Measurements from ENCODE around the gene KSR2. TPM values are rescaled to one million over a fixed set of nuclear protein-coding genes. Genes with fewer than 3 reads are reported as not detected.
"Not testable (repeated sequence)": the region's sequence is repeated elsewhere in the genome, so short reads cannot be mapped to it uniquely, and the experiment has no call there.

Gene KSR2
- total RNA-seq, 1 experiment from 2014 or later = 0.14 TPM

- in situ Hi-C loops (cut with HindIII; ENCODE audit: low pct_unique_long_range_greater_than_20kb, low sequenced_read_pairs) = no loop called here
- no peak for DNase-seq (ENCODE audit: low read depth)
Measured at GRCh38 chr12:117649796-117650195, 319.0 kb downstream of the KSR2 start.

GRCh38 chr12:117646520-117646919 is 322.3 kb downstream of the KSR2 start:
- DNase-seq (ENCODE audit: low read depth) = no peak
- in situ Hi-C loops (cut with HindIII; ENCODE audit: low pct_unique_long_range_greater_than_20kb, low sequenced_read_pairs) = no loop called here

- DNase-seq (ENCODE audit: low read depth) = no peak
- in situ Hi-C loops (cut with HindIII; ENCODE audit: low pct_unique_long_range_greater_than_20kb, low sequenced_read_pairs) = no loop called here
Measured at GRCh38 chr12:117645473-117645872, 323.3 kb downstream of the KSR2 start.

- in situ Hi-C loops (cut with HindIII; ENCODE audit: low pct_unique_long_range_greater_than_20kb, low sequenced_read_pairs) = no loop called here
- DNase-seq (ENCODE audit: low read depth) = no peak
Measured at GRCh38 chr12:117643971-117644370, 324.8 kb downstream of the KSR2 start.

GRCh38 chr12:117641885-117642284 is 326.9 kb downstream of the KSR2 start:
- in situ Hi-C loops (cut with HindIII; ENCODE audit: low pct_unique_long_range_greater_than_20kb, low sequenced_read_pairs) = no loop called here
- no peak for DNase-seq (ENCODE audit: low read depth)

GRCh38 chr12:117640511-117640910 is 328.3 kb downstream of the KSR2 start:
- in situ Hi-C loops (cut with HindIII; ENCODE audit: low pct_unique_long_range_greater_than_20kb, low sequenced_read_pairs) = no loop called here
- no peak for DNase-seq (ENCODE audit: low read depth)

GRCh38 chr12:117629454-117629853 is 339.3 kb downstream of the KSR2 start:
- in situ Hi-C loops (cut with HindIII; ENCODE audit: low pct_unique_long_range_greater_than_20kb, low sequenced_read_pairs) = no loop called here
- DNase-seq (ENCODE audit: low read depth) = no peak

- in situ Hi-C loops (cut with HindIII; ENCODE audit: low pct_unique_long_range_greater_than_20kb, low sequenced_read_pairs); DNase-seq (ENCODE audit: low read depth): not testable (repeated sequence)
Measured at GRCh38 chr12:117628711-117629110, 340.1 kb downstream of the KSR2 start.

GRCh38 chr12:117622741-117623140 is 346.0 kb downstream of the KSR2 start:
- DNase-seq (ENCODE audit: low read depth) = no peak

GRCh38 chr12:117622087-117622486 is 346.7 kb downstream of the KSR2 start:
- in situ Hi-C loops (cut with HindIII; ENCODE audit: low pct_unique_long_range_greater_than_20kb, low sequenced_read_pairs) = no loop called here

More at GRCh38 chr12:117622741-117623140, 346.0 kb downstream of the KSR2 start:
- in situ Hi-C loops (cut with HindIII; ENCODE audit: low pct_unique_long_range_greater_than_20kb, low sequenced_read_pairs) = no loop called here

GRCh38 chr12:117607778-117608177 is 361.0 kb downstream of the KSR2 start:
- no peak for DNase-seq (ENCODE audit: low read depth)
- in situ Hi-C loops (cut with HindIII; ENCODE audit: low pct_unique_long_range_greater_than_20kb, low sequenced_read_pairs) = no loop called here

More at GRCh38 chr12:117622087-117622486, 346.7 kb downstream of the KSR2 start:
- no peak for DNase-seq (ENCODE audit: low read depth)

GRCh38 chr12:117606945-117607344 is 361.8 kb downstream of the KSR2 start:
- DNase-seq (ENCODE audit: low read depth) = no peak
- in situ Hi-C loops (cut with HindIII; ENCODE audit: low pct_unique_long_range_greater_than_20kb, low sequenced_read_pairs) = no loop called here

GRCh38 chr12:117606024-117606423 is 362.8 kb downstream of the KSR2 start:
- in situ Hi-C loops (cut with HindIII; ENCODE audit: low pct_unique_long_range_greater_than_20kb, low sequenced_read_pairs) = no loop called here

GRCh38 chr12:117603316-117604113 is 365.3 kb downstream of the KSR2 start:
- in situ Hi-C loops (cut with HindIII; ENCODE audit: low pct_unique_long_range_greater_than_20kb, low sequenced_read_pairs) = no loop called here
- DNase-seq (ENCODE audit: low read depth) = no peak

More at GRCh38 chr12:117606024-117606423, 362.8 kb downstream of the KSR2 start:
- DNase-seq (ENCODE audit: low read depth) = no peak

- peak; percentile 41 for DNase-seq (ENCODE audit: low read depth)
- in situ Hi-C loops (cut with HindIII; ENCODE audit: low pct_unique_long_range_greater_than_20kb, low sequenced_read_pairs) = no loop called here
Measured at GRCh38 chr12:117599849-117600248, 368.9 kb downstream of the KSR2 start.

- DNase-seq (ENCODE audit: low read depth) = peak; percentile 61
- in situ Hi-C loops (cut with HindIII; ENCODE audit: low pct_unique_long_range_greater_than_20kb, low sequenced_read_pairs) = no loop called here
Measured at GRCh38 chr12:117596968-117597367, 371.8 kb downstream of the KSR2 start.

- in situ Hi-C loops (cut with HindIII; ENCODE audit: low pct_unique_long_range_greater_than_20kb, low sequenced_read_pairs) = no loop called here
Measured at GRCh38 chr12:117595751-117596150, 373.0 kb downstream of the KSR2 start.

GRCh38 chr12:117594481-117594880 is 374.3 kb downstream of the KSR2 start:
- DNase-seq (ENCODE audit: low read depth) = no peak
- in situ Hi-C loops (cut with HindIII; ENCODE audit: low pct_unique_long_range_greater_than_20kb, low sequenced_read_pairs) = no loop called here

More at GRCh38 chr12:117595751-117596150, 373.0 kb downstream of the KSR2 start:
- no peak for DNase-seq (ENCODE audit: low read depth)

- in situ Hi-C loops (cut with HindIII; ENCODE audit: low pct_unique_long_range_greater_than_20kb, low sequenced_read_pairs) = no loop called here
Measured at GRCh38 chr12:117593815-117594400, 374.9 kb downstream of the KSR2 start.

More at GRCh38 chr12:117593815-117594400, 374.9 kb downstream of the KSR2 start:
- no peak for DNase-seq (ENCODE audit: low read depth)
